Loucy (cell line): Measurements from ENCODE around the gene KCNJ12.
"Not testable (repeated sequence)": the region's sequence is repeated elsewhere in the genome, so short reads cannot be mapped to it uniquely, and the experiment has no call there.

Experiments
- CTCF ChIP-seq: fragments of 200-600 bp; sonication (generic); conservative IDR thresholded peaks from 2 replicates; pipeline ENCODE4 v1.5.1; 2014; ENCODE audit warnings: mild to moderate bottlenecking, antibody characterized with exemption, low read length
- EZH2phosphoT487 ChIP-seq: fragments of 200-600 bp; IDR thresholded peaks from 2 replicates; pipeline ENCODE4 v1.6.1; 2018; ENCODE audit warnings: antibody characterized with exemption, mild to moderate bottlenecking, moderate library complexity, borderline replicate concordance

- not testable (repeated sequence) for TF ChIP-seq CTCF, EZH2phosphoT487
Observed at GRCh38 chr17:21336541-21337294, 39.4 kb upstream of the KCNJ12 start.
